K562 (cell line): ENCODE results near the gene FUCA1. TPM values are rescaled to one million over a fixed set of nuclear protein-coding genes. Genes with fewer than 3 reads are reported as not detected.

Experiments used
- CAMTA2 ChIP-seq: fragments of 250-450 bp; sonication (Bioruptor Pico); conservative IDR thresholded peaks from 2 replicates; pipeline ENCODE4 v1.5.1; 2022
- CBFB ChIP-seq: sonication (generic); formaldehyde crosslinking; IDR thresholded peaks from 2 replicates; pipeline ENCODE4 v1.4.0; 2020; ENCODE audit warnings: mild to moderate bottlenecking, missing genetic modification reagents
- CHD1 ChIP-seq: fragments of 200-600 bp; sonication (generic); IDR thresholded peaks from one replicate; pipeline ENCODE4 v1.6.1; 2012; ENCODE audit warnings: mild to moderate bottlenecking, moderate library complexity, low read length, inconsistent platforms
- EGR1 ChIP-seq: fragments of 450-650 bp; conservative IDR thresholded peaks from 2 replicates; pipeline ENCODE4 v1.6.1; 2017; ENCODE audit warnings: mild to moderate bottlenecking
- ESRRA ChIP-seq: fragments of 450-650 bp; IDR thresholded peaks from 2 replicates; pipeline ENCODE4 v1.6.1; 2014; ENCODE audit warnings: low read depth, mild to moderate bottlenecking, moderate library complexity, borderline replicate concordance
- MNT ChIP-seq, 2 experiments: fragments of 450-650 bp; conservative IDR thresholded peaks; 2 replicates each; pipeline ENCODE4 v1.6.1; 2017; ENCODE audit warnings: mild to moderate bottlenecking in 2 of 2, moderate library complexity in 2 of 2
- PTTG1 ChIP-seq: fragments of 450-650 bp; IDR thresholded peaks from 2 replicates; pipeline ENCODE4 v1.6.1; 2016; ENCODE audit warnings: low read depth, mild to moderate bottlenecking, missing genetic modification characterization, missing compliant biosample characterization
- RBBP5 ChIP-seq: fragments of 200-600 bp; sonication (generic); IDR thresholded peaks from 2 replicates; pipeline ENCODE4 v1.6.1; 2012; ENCODE audit warnings: borderline replicate concordance, mild to moderate bottlenecking, low read length, control low read depth, inconsistent platforms; ENCODE audit not compliant: insufficient read depth, poor library complexity, severe bottlenecking
- RHOXF2B ChIP-seq: fragments of 250-450 bp; sonication (Bioruptor Pico); conservative IDR thresholded peaks from 2 replicates; pipeline ENCODE4 v1.5.1; 2021
- SRSF1 ChIP-seq: fragments of 200-400 bp; formaldehyde crosslinking; IDR thresholded peaks from 2 replicates; pipeline ENCODE4 v1.6.1; 2017; ENCODE audit warnings: mild to moderate bottlenecking, low read depth, low read length, moderate library complexity
- TBL1XR1 ChIP-seq, 2 experiments: IDR thresholded peaks; 2 replicates each; pipeline ENCODE4 v1.6.1; 2012; ENCODE audit warnings: improper control_type of control experiment in 2 of 2, low read length in 2 of 2, mild to moderate bottlenecking in 1 of 2
- TCF15 ChIP-seq: fragments of 250-450 bp; sonication (Bioruptor Pico); IDR thresholded peaks from 2 replicates; pipeline ENCODE4 v1.8.0; 2022; ENCODE audit warnings: moderate library complexity, mild to moderate bottlenecking, inconsistent platforms
- TCF7 ChIP-seq: sonication (generic); IDR thresholded peaks from 2 replicates; pipeline ENCODE4 v1.6.1; 2016; ENCODE audit warnings: antibody characterized with exemption, borderline replicate concordance
- ZBTB11 ChIP-seq, 3 experiments: fragments of 200-800 bp in 1 of 3; fragments of 250-450 bp in 1 of 3; fragments of 450-650 bp in 1 of 3; sonication (Bioruptor Pico) in 1 of 3; sonication (Bioruptor generic) in 1 of 3; formaldehyde crosslinking in 1 of 3; IDR thresholded peaks; 2 replicates each; pipeline versions ENCODE4 v1.6.1 to v1.8.0; 2016 to 2022; ENCODE audit warnings: mild to moderate bottlenecking in 2 of 3, missing genetic modification characterization in 2 of 3, missing compliant biosample characterization in 1 of 3, moderate library complexity in 1 of 3
- ZBTB2 ChIP-seq: fragments of 450-650 bp; IDR thresholded peaks from 2 replicates; pipeline ENCODE4 v1.6.1; 2016; ENCODE audit warnings: antibody characterized with exemption
- ZNF280A ChIP-seq: fragments of 450-650 bp; IDR thresholded peaks from 2 replicates; pipeline ENCODE4 v1.6.1; 2018; ENCODE audit warnings: mild to moderate bottlenecking, low read depth; ENCODE audit not compliant: partially characterized antibody
- ZNF668 ChIP-seq: fragments of 250-450 bp; sonication (Bioruptor Pico); IDR thresholded peaks from 2 replicates; pipeline ENCODE4 v1.8.0; 2022; ENCODE audit warnings: mild to moderate bottlenecking, inconsistent platforms
- ZNF695 ChIP-seq: fragments of 450-650 bp; formaldehyde crosslinking; IDR thresholded peaks from 2 replicates; pipeline ENCODE4 v1.4.0; 2020; ENCODE audit warnings: mild to moderate bottlenecking, moderate library complexity
- ZNF696 ChIP-seq: fragments of 250-450 bp; sonication (Bioruptor Pico); conservative IDR thresholded peaks from 2 replicates; pipeline ENCODE4 v1.4.0; 2020; ENCODE audit warnings: mild to moderate bottlenecking, moderate library complexity
- polyA plus RNA-seq, 8 experiments: library from polyadenylated mRNA; depleted of rRNA in 4 of 8; stranded (reverse) in 5 of 8; unstranded in 3 of 8; fragments of >200 nt; fragmentation: Nextera tagmentation in 2 of 8; fragmentation: Illumina TruSeq in 1 of 8; extraction: Ambion mirVana in 2 of 8; extraction: Trizol in 1 of 8; gene quantifications; 2 replicates each; pipeline versions ENCODE4 v1.2.1 to v1.2.3, GENCODE V29; 2011 to 2014; ENCODE audit warnings: inconsistent platforms in 1 of 8, missing spikeins in 1 of 8
- total RNA-seq, 7 experiments: library from RNA; depleted of rRNA in 6 of 7; stranded (reverse); fragments of >200 nt in 6 of 7; fragmentation: Illumina TruSeq in 2 of 7; extraction: Trizol in 2 of 7; gene quantifications; 2 replicates each; pipeline versions ENCODE4 v1.2.1 to v1.2.3, GENCODE V29; 2011 to 2021; ENCODE audit warnings: low replicate concordance in 1 of 7

FUCA1 gene
- total and polyA plus RNA-seq, 9 of the 15 experiments (the other 6 are each of a cell fraction or from before 2014, with no cell fraction given) = 7.0 to 20.5 (median 13.5) TPM

GRCh38 chr1:23825076-23825761, 42.9 kb downstream of the FUCA1 start, which contains the start of gene HMGCL (continued):
- TF ChIP-seq CHD1 (peak; percentile 78), EGR1 (peak; percentile 98), MNT (conservative IDR thresholded peaks at IDR 0.05) (peak; percentile 78 to 93), PTTG1 (tag) (no peak), ESRRA (no peak), TCF15 (no peak), ZBTB2 (no peak), CAMTA2 (CRISPR knock-in tag) (no peak), CBFB (CRISPR knock-in tag) (no peak), RHOXF2B (CRISPR knock-in tag) (no peak), ZNF695 (CRISPR knock-in tag) (no peak), ZNF280A (no peak), RBBP5 (peak; percentile 91), SRSF1 (no peak), ZNF696 (CRISPR knock-in tag) (no peak), ZBTB11 (CRISPR knock-in tag; IDR thresholded peaks at IDR 0.05) (peak in 1 of 3 experiments; percentile 12; a peak in 1 of 6 replicates), ZNF668 (CRISPR knock-in tag) (no peak), TCF7 (no peak), TBL1XR1 (IDR thresholded peaks at IDR 0.05; ENCODE audit: low read length in 2 of 2) (no peak; a peak in 1 of 4 replicates)
